ENCODE data around the gene TMEM18.

Gene TMEM18

GRCh38 chr2:690799-691198 is 13.6 kb upstream of the TMEM18 start (continued):
- TF ChIP-seq ZNF692 (tag by site-specific recombination; IDR thresholded peaks at IDR 0.05): no peak
- no peak for TF ChIP-seq ZNF114 (tag by site-specific recombination; IDR thresholded peaks at IDR 0.05)
- TF ChIP-seq MEIS1 (CRISPR knock-in tag; IDR thresholded peaks at IDR 0.05; ENCODE audit: borderline replicate concordance): no peak

- Histone ChIP-seq H3K27ac (ENCODE audit: extremely low read depth, low read depth, low read length) (no peak overlapping the region), H3K9me3 (ENCODE audit: control insufficient read depth, insufficient read depth, low read depth, low read length) (no peaks in the 10 kb centered on the region), H3K4me1 (ENCODE audit: control insufficient read depth, insufficient read depth, low read length) (no peaks in the 10 kb centered on the region), H3K36me3 (ENCODE audit: control insufficient read depth in 2 of 2, insufficient read depth in 1 of 2, low read length in 2 of 2) (no peaks in the 10 kb centered on the region), H3K4me3 (ENCODE audit: low read depth, low read length) (no peak overlapping the region)
- no peak for TF ChIP-seq ZNF776 (tag by site-specific recombination; IDR thresholded peaks at IDR 0.05; ENCODE audit: borderline replicate concordance)
- TF ChIP-seq ZNF148 (tag by site-specific recombination; IDR thresholded peaks at IDR 0.05; ENCODE audit: borderline replicate concordance): no peak
- no peak for TF ChIP-seq ZNF530 (tag by site-specific recombination; IDR thresholded peaks at IDR 0.05; ENCODE audit: low read depth)
- TF ChIP-seq GFI1B (tag by site-specific recombination; IDR thresholded peaks at IDR 0.05): no peak
- no peak for TF ChIP-seq ZSCAN18 (tag by site-specific recombination; IDR thresholded peaks at IDR 0.05)
- TF ChIP-seq ZNF341 (tag by site-specific recombination; IDR thresholded peaks at IDR 0.05; ENCODE audit: low read depth): no peak
- no peak for TF ChIP-seq ZNF791 (tag by site-specific recombination; IDR thresholded peaks at IDR 0.05)
- no peak for TF ChIP-seq SP3 (tag by site-specific recombination; IDR thresholded peaks at IDR 0.05)
- no peak for TF ChIP-seq ZNF704 (tag by site-specific recombination; IDR thresholded peaks at IDR 0.05)
- TF ChIP-seq ATF2 (tag by site-specific recombination; IDR thresholded peaks at IDR 0.05; ENCODE audit: low read depth): no peak
- TF ChIP-seq ZNF830 (tag by site-specific recombination; IDR thresholded peaks at IDR 0.05; ENCODE audit: low read depth): no peak
- TF ChIP-seq ZNF24 (tag by site-specific recombination; IDR thresholded peaks at IDR 0.05): no peak
- no peak for TF ChIP-seq ZNF629 (tag by site-specific recombination; IDR thresholded peaks at IDR 0.05)
- TF ChIP-seq ZNF394 (tag by site-specific recombination; IDR thresholded peaks at IDR 0.05; ENCODE audit: borderline replicate concordance): no peak
- TF ChIP-seq ZNF302 (tag by site-specific recombination; IDR thresholded peaks at IDR 0.05; ENCODE audit: low read depth): no peak
- TF ChIP-seq ZNF184 (tag by site-specific recombination; IDR thresholded peaks at IDR 0.05): no peak
- no peak for TF ChIP-seq ZNF660 (tag by site-specific recombination; IDR thresholded peaks at IDR 0.05)
- no peak for TF ChIP-seq ZFP69B (tag by site-specific recombination; IDR thresholded peaks at IDR 0.05)
- POLR2A ChIA-PET: no interaction called here
- CTCF ChIA-PET: interaction anchor here (0.6 kb wide), 1 partner anchor 8 kb away, joined by 4 read pairs; no protein-coding TSS in a partner anchor
Observed at GRCh38 chr2:689877-690510, 12.8 kb upstream of the TMEM18 start.

All from HEK293 (cell line).